Activated T-helper 1 cell treated with anti-CD3 and anti-CD28 coated beads, Interleukin-2, amount 50 U/mL, for 16 hours (primary cell): ENCODE measurements around the gene PCDHA7.
"Not testable (repeated sequence)": the region's sequence is repeated elsewhere in the genome, so short reads cannot be mapped to it uniquely, and the experiment has no call there.

Experiments
- DNase-seq, 2 donors: peaks; one replicate each; pipeline ENCODE4 v3.0.0-alpha.2; 2020; ENCODE audit warnings: low read depth in 1 of 2, low spot score in 1 of 2

Gene PCDHA7

GRCh38 chr5:140862441-140863295 is 28.6 kb downstream of the PCDHA7 start:
- no peak for DNase-seq

DNA sequence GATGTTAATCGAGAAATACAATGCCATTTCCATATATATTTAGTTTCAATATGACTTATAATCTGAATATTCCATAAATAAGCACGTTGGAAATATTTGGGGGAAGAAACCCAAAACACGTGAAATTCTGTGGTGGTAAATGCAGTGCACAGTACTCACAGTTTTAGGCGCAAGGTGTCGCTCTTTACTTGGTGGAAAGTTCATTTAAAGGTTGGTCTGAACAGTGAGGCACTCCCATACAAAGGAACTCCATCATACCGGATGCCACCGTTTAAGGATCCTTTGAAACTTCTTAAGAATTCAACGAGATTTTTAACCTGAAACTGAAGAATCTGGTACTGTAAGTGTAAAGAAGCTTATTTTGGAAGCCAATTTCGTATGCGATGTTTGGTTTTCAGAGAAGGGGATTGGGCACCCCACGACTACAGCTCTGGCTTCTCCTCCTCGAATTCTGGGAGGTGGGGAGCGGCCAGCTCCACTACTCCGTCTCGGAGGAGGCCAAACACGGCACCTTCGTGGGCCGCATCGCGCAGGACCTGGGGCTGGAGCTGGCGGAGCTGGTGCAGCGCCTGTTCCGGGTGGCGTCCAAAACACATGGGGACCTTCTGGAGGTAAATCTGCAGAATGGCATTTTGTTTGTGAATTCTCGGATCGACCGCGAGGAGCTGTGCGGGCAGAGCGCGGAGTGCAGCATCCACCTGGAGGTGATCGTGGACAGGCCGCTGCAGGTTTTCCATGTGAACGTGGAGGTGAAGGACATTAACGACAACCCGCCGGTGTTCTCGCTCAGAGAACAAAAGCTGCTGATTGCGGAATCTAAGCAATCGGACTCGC is 34.9 kb downstream of the PCDHA7 start, which contains the start of gene PCDHA11:
Gene PCDHA11 (plus strand): TSS at position 237 of the 834 bp plus-strand sequence. CDS start 147 bp downstream, at position 384.
- DNase-seq, result no peak

GRCh38 chr5:140869555-140869886 is 35.5 kb downstream of the PCDHA7 start:
- no peak for DNase-seq

DNA sequence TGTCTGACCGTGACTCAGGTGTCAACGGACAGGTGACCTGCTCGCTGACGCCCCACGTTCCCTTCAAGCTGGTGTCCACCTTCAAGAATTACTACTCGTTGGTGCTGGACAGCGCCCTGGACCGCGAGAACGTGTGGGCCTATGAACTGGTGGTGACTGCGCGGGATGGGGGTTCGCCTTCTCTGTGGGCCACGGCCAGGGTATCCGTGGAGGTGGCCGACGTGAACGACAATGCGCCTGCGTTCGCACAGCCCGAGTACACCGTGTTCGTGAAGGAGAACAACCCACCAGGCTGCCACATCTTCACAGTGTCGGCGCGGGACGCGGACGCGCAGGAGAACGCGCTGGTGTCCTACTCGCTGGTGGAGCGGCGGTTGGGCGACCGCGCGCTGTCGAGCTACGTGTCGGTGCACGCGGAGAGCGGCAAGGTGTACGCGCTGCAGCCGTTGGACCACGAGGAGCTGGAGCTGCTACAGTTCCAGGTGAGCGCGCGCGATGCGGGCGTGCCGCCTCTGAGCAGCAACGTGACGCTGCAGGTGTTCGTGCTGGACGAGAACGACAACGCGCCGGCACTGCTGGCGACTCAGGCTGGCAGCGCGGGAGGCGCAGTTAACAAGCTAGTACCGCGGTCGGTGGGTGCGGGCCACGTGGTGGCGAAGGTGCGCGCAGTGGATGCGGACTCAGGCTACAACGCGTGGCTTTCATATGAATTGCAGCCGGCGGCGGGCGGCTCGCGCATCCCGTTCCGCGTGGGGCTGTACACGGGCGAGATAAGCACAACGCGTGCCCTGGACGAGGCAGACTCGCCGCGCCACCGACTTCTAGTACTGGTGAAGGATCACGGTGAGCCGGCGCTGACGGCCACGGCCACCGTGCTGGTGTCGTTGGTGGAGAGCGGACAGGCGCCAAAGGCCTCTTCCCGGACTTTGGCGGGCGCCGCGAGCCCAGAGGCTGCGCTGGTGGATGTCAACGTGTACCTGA is 36.4 kb downstream of the PCDHA7 start:
- DNase-seq, result no peak

GRCh38 chr5:140875085-140876065 is 41.3 kb downstream of the PCDHA7 start, which contains the start of gene PCDHA12:
Gene PCDHA12, plus strand, starts transcription at chr5:140875308. Its CDS starts 165 bp downstream, at chr5:140875473.
- no peak for DNase-seq

GRCh38 chr5:140876541-140877261 is 42.6 kb downstream of the PCDHA7 start:
- not testable (repeated sequence) for DNase-seq

DNA sequence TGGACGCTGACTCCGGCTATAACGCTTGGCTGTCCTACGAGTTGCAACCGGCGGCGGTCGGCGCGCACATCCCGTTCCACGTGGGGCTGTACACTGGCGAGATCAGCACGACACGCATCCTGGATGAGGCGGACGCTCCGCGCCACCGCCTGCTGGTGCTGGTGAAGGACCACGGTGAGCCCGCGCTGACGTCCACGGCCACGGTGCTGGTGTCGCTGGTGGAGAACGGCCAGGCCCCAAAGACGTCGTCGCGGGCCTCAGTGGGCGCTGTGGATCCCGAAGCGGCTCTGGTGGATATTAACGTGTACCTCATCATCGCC is 43.2 kb downstream of the PCDHA7 start:
- DNase-seq, result no peak

GRCh38 chr5:140881889-140882590 is 48.0 kb downstream of the PCDHA7 start, which contains the start of gene PCDHA13:
Gene PCDHA13, plus strand, starts transcription at chr5:140882124. Its CDS starts 145 bp downstream, at chr5:140882269.
- no peak for DNase-seq

DNA sequence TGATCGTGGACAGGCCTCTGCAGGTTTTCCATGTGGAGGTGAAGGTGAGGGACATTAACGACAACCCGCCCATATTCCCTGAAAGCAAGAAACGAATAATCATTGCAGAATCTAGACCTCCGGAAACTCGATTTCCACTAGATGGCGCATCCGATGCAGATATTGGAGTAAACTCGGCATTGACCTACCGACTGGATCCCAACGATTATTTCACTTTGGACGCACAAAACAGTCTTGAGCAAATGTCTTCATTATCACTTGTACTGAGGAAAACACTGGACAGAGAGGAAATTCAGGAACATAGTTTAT is 48.5 kb downstream of the PCDHA7 start:
- no peak for DNase-seq

- DNase-seq, result no peak
Observed at GRCh38 chr5:140883373-140883772, 49.3 kb downstream of the PCDHA7 start.

DNA sequence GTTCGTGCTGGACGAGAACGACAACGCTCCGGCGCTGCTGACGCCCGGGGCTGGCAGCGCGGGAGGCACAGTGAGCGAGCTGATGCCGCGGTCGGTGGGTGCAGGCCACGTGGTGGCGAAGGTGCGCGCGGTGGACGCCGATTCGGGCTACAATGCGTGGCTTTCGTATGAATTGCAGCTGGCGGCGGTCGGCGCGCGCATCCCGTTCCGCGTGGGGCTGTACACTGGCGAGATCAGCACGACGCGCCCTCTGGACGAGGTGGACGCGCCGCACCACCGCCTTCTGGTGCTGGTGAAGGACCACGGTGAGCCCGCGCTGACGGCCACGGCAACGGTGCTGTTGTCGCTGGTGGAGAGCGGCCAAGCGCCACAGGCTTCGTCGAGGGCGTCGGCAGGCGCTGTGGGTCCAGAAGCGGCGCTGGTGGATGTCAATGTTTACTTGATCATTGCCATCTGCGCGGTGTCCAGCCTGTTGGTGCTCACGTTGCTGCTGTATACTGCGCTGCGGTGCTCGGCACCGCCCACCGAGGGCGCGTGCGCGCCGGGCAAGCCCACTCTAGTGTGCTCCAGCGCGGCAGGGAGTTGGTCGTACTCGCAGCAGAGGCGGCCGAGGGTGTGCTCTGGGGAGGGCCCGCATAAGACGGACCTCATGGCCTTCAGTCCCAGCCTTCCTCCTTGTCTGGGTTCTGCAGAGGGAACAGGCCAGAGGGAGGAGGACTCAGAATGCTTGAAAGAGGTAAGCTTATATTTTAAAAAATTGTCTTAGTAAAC is 50.0 kb downstream of the PCDHA7 start:
- no peak for DNase-seq
